GM12892 (cell line): Measurements from ENCODE around the gene PDE7B.

ENCODE experiments used
- POLR2A ChIP-seq: IDR thresholded peaks from 2 replicates; pipeline ENCODE4 v1.6.1; 2011; ENCODE audit warnings: low read depth, low read length, control low read depth
- POLR2AphosphoS5 ChIP-seq: IDR thresholded peaks from 2 replicates; pipeline ENCODE4 v1.6.1; 2011; ENCODE audit warnings: low read depth, low read length, control low read depth

- TF ChIP-seq POLR2A (no peak), POLR2AphosphoS5 (no peak)
Measured at GRCh38 chr6:136070815-136071214, 219.3 kb downstream of the PDE7B start.
